Progenitor cell of endocrine pancreas (in vitro differentiated cells): Measurements from ENCODE around the gene SPATA46. TPM values are rescaled to one million over a fixed set of nuclear protein-coding genes. Genes with fewer than 3 reads are reported as not detected.

Source experiments
- DNase-seq: peaks from one replicate; pipeline ENCODE4 v3.0.0; 2021; ENCODE audit warnings: low spot score; ENCODE audit not compliant: unreplicated experiment
- H3K27ac Mint-ChIP-seq: 2 replicates; pipeline ENCODE4 v1.8.0; 2021; ENCODE audit warnings: mild to moderate bottlenecking, moderate library complexity, mixed read lengths
- H3K27me3 Mint-ChIP-seq: 2 replicates; pipeline ENCODE4 v1.8.0; 2021; ENCODE audit warnings: mixed read lengths
- H3K36me3 Mint-ChIP-seq: 2 replicates; pipeline ENCODE4 v1.8.0; 2022; ENCODE audit warnings: mixed read lengths; ENCODE audit not compliant: insufficient read depth
- H3K4me1 Mint-ChIP-seq: 2 replicates; pipeline ENCODE4 v1.8.0; 2021; ENCODE audit warnings: low read depth, mixed read lengths
- H3K4me3 Mint-ChIP-seq: 2 replicates; pipeline ENCODE4 v1.8.0; 2021; ENCODE audit warnings: low read depth, mild to moderate bottlenecking, moderate library complexity, mixed read lengths
- H3K9me3 Mint-ChIP-seq: 2 replicates; pipeline ENCODE4 v1.8.0; 2021; ENCODE audit warnings: low read depth, mixed read lengths
- CTCF ChIP-seq: fragments of 200-600 bp; sonication (generic); IDR thresholded peaks from one replicate; pipeline ENCODE4 v1.5.0; 2021; ENCODE audit warnings: antibody characterized with exemption, mild to moderate bottlenecking; ENCODE audit not compliant: unreplicated experiment
- total RNA-seq: library from RNA; stranded (reverse); gene quantifications from 2 replicates; pipeline ENCODE4 v1.2.1, GENCODE V29; 2021

The SPATA46 gene
- total RNA-seq, 1 donor from 2014 or later = not detected

GRCh38 chr1:162406811-162407210, 30.2 kb upstream of the SPATA46 start:
- Mint-ChIP-seq H3K27ac (no peak overlapping the region), H3K4me3 (no peak overlapping the region)
- DNase-seq = no peak

GRCh38 chr1:162405800-162406199, 29.1 kb upstream of the SPATA46 start:
- no peak overlapping the region for H3K27ac Mint-ChIP-seq
- TF ChIP-seq CTCF = no peak
- no peaks in the 10 kb centered on the region for H3K4me1 Mint-ChIP-seq
- H3K9me3 Mint-ChIP-seq = no peaks in the 10 kb centered on the region
- DNase-seq = no peak
- H3K27me3 Mint-ChIP-seq = no peaks in the 10 kb centered on the region
- no peak overlapping the region for H3K4me3 Mint-ChIP-seq
- H3K36me3 Mint-ChIP-seq = no peaks in the 10 kb centered on the region

More at GRCh38 chr1:162406811-162407210, 30.2 kb upstream of the SPATA46 start:
- Mint-ChIP-seq H3K9me3 (no peaks in the 10 kb centered on the region), H3K4me1 (no peaks in the 10 kb centered on the region), H3K36me3 (no peaks in the 10 kb centered on the region), H3K27me3 (peaks cover 4% of the 10 kb centered on the region)
- no peak for TF ChIP-seq CTCF

GRCh38 chr1:162404550-162405160, 28.0 kb upstream of the SPATA46 start:
- H3K4me3 Mint-ChIP-seq = no peak overlapping the region
- TF ChIP-seq CTCF = no peak

DNA sequence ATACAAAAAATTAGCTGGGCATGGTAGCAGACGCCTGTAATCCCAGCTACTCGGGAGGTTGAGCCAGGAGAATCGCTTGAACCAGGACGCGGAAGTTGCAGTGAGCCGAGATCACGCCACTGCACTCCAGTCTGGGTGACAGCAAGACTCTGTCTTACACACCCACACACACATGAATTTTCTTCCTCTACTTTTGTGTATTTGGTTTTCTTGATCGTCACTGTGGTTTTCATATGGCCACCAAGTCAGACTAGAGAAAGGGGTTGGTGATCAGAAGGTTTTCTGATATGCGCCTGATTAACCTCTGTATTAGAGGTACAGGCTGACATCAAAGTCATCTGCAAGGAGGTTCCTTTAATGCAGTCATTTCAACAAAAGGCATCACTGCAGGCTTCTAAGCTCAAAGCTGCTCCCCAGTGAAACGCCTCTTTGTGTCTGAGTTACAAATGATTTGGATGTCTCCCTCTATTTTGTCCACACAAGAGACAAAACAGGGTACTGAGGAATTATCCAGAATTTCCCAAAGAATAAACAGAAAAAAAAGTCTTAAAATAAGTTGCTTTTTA, 24.2 kb upstream of the SPATA46 start:
- DNase-seq = no peak
- peaks cover 32% of the 10 kb centered on the region for H3K27me3 Mint-ChIP-seq
- no peak overlapping the region for H3K4me3 Mint-ChIP-seq
- no peak overlapping the region for H3K27ac Mint-ChIP-seq
- H3K36me3 Mint-ChIP-seq = no peaks in the 10 kb centered on the region
- H3K4me1 Mint-ChIP-seq = no peaks in the 10 kb centered on the region
- H3K9me3 Mint-ChIP-seq = no peaks in the 10 kb centered on the region
- TF ChIP-seq CTCF = no peak

More at GRCh38 chr1:162404550-162405160, 28.0 kb upstream of the SPATA46 start:
- Mint-ChIP-seq H3K27ac (no peak overlapping the region), H3K36me3 (no peaks in the 10 kb centered on the region), H3K27me3 (no peaks in the 10 kb centered on the region), H3K4me1 (no peaks in the 10 kb centered on the region), H3K9me3 (no peaks in the 10 kb centered on the region)
- DNase-seq = no peak

DNA sequence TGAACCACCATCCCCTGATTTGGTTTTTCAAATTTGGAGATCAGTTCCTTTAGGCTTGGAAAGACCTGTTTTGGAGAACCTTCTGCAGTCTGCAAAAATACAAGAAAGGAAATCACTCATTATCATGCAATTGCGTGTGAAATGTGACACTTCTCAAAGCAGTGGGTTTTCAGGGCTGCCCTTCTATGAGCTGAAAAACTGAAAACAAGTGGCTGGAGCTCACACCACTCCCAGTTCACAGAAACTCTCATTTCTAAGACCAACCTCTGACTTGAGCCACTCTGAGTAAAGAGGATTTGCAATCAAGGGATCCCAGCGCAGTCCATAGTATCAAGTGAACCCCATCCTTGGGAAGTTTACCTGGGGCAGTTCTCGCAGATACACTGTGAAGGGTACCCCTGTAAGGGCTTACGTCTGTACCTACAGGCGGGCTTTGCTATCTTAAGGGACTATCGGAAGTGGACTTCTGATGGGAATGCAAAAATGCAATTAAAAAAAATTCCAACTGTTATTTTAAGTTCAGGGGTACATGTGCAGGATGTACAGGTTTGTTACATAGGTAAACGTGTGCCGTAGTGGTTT, 22.4 kb upstream of the SPATA46 start:
- no peaks in the 10 kb centered on the region for H3K36me3 Mint-ChIP-seq
- H3K4me1 Mint-ChIP-seq = no peaks in the 10 kb centered on the region
- no peak overlapping the region for H3K27ac Mint-ChIP-seq
- TF ChIP-seq CTCF = no peak
- DNase-seq = no peak
- H3K4me3 Mint-ChIP-seq = no peak overlapping the region
- H3K27me3 Mint-ChIP-seq = peaks cover 32% of the 10 kb centered on the region
- H3K9me3 Mint-ChIP-seq = no peaks in the 10 kb centered on the region
